VCaP (cell line): Measurements from ENCODE around the gene KISS1.

ENCODE experiments used
- H3K27ac ChIP-seq: fragments of 450-650 bp; 2 replicates; pipeline ENCODE4 v1.5.1; 2017
- CTCF ChIP-seq: fragments of 450-650 bp; conservative IDR thresholded peaks from 2 replicates; pipeline ENCODE4 v1.5.1; 2017; ENCODE audit warnings: mild to moderate bottlenecking, moderate library complexity

KISS1 gene

GRCh38 chr1:204222764-204223055 is 26.4 kb upstream of the KISS1 start:
- H3K27ac ChIP-seq: no peak overlapping the region
- no peak for TF ChIP-seq CTCF

GRCh38 chr1:204222006-204222763 is 25.9 kb upstream of the KISS1 start:
- no peak for TF ChIP-seq CTCF
- no peak overlapping the region for H3K27ac ChIP-seq

- TF ChIP-seq CTCF: no peak
- no peak overlapping the region for H3K27ac ChIP-seq
These were observed 25.0 kb upstream of the KISS1 start for GRCh38 chr1:204221271-204221670.

- H3K27ac ChIP-seq: no peak overlapping the region
- TF ChIP-seq CTCF: no peak
These were observed 23.8 kb upstream of the KISS1 start for GRCh38 chr1:204219971-204220616.

GRCh38 chr1:204218552-204218951 is 22.3 kb upstream of the KISS1 start:
- no peak overlapping the region for H3K27ac ChIP-seq
- TF ChIP-seq CTCF: no peak

GRCh38 chr1:204217648-204218000 is 21.3 kb upstream of the KISS1 start:
- TF ChIP-seq CTCF: no peak
- H3K27ac ChIP-seq: no peak overlapping the region

GRCh38 chr1:204216880-204217647 is 20.8 kb upstream of the KISS1 start:
- TF ChIP-seq CTCF: no peak
- no peak overlapping the region for H3K27ac ChIP-seq
